Naive thymus-derived CD4-positive, alpha-beta T cell (primary cell): ENCODE measurements around the gene DDX42. TPM values are rescaled to one million over a fixed set of nuclear protein-coding genes. Genes with fewer than 3 reads are reported as not detected.
A peak's percentile ranks its signal among the peaks of the same experiment; 100 is the strongest.

Experiments used
- ATAC-seq: fragments of 150-1000 bp; cut with Tn5 transposase; 2 replicates; pipeline ENCODE4 v1.10.0; 2021; ENCODE audit warnings: mild to moderate bottlenecking, moderate library complexity
- CTCF ChIA-PET: fragments of 350-600 bp; sonication (Branson Sonifier 250); formaldehyde crosslinking; loops from one replicate; lab custom pipeline; 2021; ENCODE audit warnings: antibody characterized with exemption; lab: Charles Lee
- POLR2A ChIA-PET: fragments of 350-600 bp; sonication (Branson Sonifier 250); formaldehyde crosslinking; loops from one replicate; lab custom pipeline; 2021; ENCODE audit warnings: antibody characterized with exemption, inconsistent platforms; lab: Charles Lee
- DNase-seq, 9 donors: peaks; one replicate each; pipeline versions ENCODE4 v3.0.0 to v3.0.0-alpha.2; 2020 to 2022; ENCODE audit warnings: mixed read lengths in 1 of 9
- H3K27ac ChIP-seq: one replicate; pipeline ENCODE4 v1.7.0; 2013; ENCODE audit warnings: mild to moderate bottlenecking, low read depth, low read length, moderate library complexity
- H3K27me3 ChIP-seq, 2 donors: one replicate each; pipeline ENCODE4 v1.7.0; 2013; ENCODE audit warnings: low read length in 2 of 2, mild to moderate bottlenecking in 2 of 2, moderate library complexity in 2 of 2; ENCODE audit not compliant: control insufficient read depth in 2 of 2, insufficient read depth in 2 of 2
- H3K36me3 ChIP-seq, 3 experiments: 1 replicate in 2 of 3; 2 replicates in 1 of 3; pipeline ENCODE4 v1.7.0; 2013; ENCODE audit warnings: low read length in 3 of 3, mild to moderate bottlenecking in 3 of 3, moderate library complexity in 1 of 3; ENCODE audit not compliant: insufficient read depth in 3 of 3, control insufficient read depth in 2 of 3
- H3K4me1 ChIP-seq, 2 donors: one replicate each; pipeline ENCODE4 v1.7.0; 2013; ENCODE audit warnings: low read length in 2 of 2, mild to moderate bottlenecking in 2 of 2, moderate library complexity in 1 of 2; ENCODE audit not compliant: control insufficient read depth in 2 of 2, insufficient read depth in 2 of 2
- H3K4me3 ChIP-seq: 2 replicates; pipeline ENCODE4 v1.7.0; 2013; ENCODE audit warnings: mild to moderate bottlenecking, low read length
- H3K9me3 ChIP-seq, 3 experiments: 1 replicate in 2 of 3; 2 replicates in 1 of 3; pipeline ENCODE4 v1.7.0; 2013; ENCODE audit warnings: low read length in 3 of 3; ENCODE audit not compliant: control insufficient read depth in 2 of 3
- H3K27ac Mint-ChIP-seq, 9 donors: one replicate each; pipeline ENCODE4 v1.8.0; 2020 to 2022; ENCODE audit warnings: mixed read lengths in 9 of 9, mild to moderate bottlenecking in 8 of 9, moderate library complexity in 5 of 9, inconsistent platforms in 2 of 9
- H3K27me3 Mint-ChIP-seq, 5 donors: one replicate each; pipeline ENCODE4 v1.8.0; 2021 to 2022; ENCODE audit warnings: mixed read lengths in 5 of 5, mild to moderate bottlenecking in 1 of 5
- H3K36me3 Mint-ChIP-seq, 5 donors: one replicate each; pipeline ENCODE4 v1.8.0; 2020 to 2022; ENCODE audit warnings: mixed read lengths in 5 of 5, mild to moderate bottlenecking in 3 of 5, inconsistent platforms in 1 of 5
- H3K4me1 Mint-ChIP-seq, 7 donors: one replicate each; pipeline ENCODE4 v1.8.0; 2020 to 2022; ENCODE audit warnings: mixed read lengths in 7 of 7, mild to moderate bottlenecking in 3 of 7, inconsistent platforms in 1 of 7
- H3K4me3 Mint-ChIP-seq, 10 donors: one replicate each; pipeline ENCODE4 v1.8.0; 2020 to 2022; ENCODE audit warnings: mild to moderate bottlenecking in 10 of 10, mixed read lengths in 10 of 10, moderate library complexity in 6 of 10, inconsistent platforms in 2 of 10
- H3K9me3 Mint-ChIP-seq, 11 donors: one replicate each; pipeline ENCODE4 v1.8.0; 2020 to 2022; ENCODE audit warnings: mixed read lengths in 11 of 11, mild to moderate bottlenecking in 4 of 11, inconsistent platforms in 1 of 11, moderate library complexity in 1 of 11
- intact Hi-C, 2 donors: fragments of 100-400 bp; cut with micrococcal nuclease; formaldehyde crosslinking; loops; one replicate each; pipeline ENCODE4 v1.15.1; 2023
- polyA plus RNA-seq, 2 donors: library from polyadenylated mRNA; unstranded; fragments of 300-500 nt; fragmentation: Illumina TruSeq; gene quantifications; one replicate each; pipeline ENCODE4 v1.2.3, GENCODE V29; 2021
- total RNA-seq, 6 experiments: library from RNA in 5 of 6; stranded (reverse) in 5 of 6; gene quantifications; 1 replicate in 5 of 6; 2 replicates in 1 of 6; pipeline ENCODE4 v1.2.3 and lab custom pipeline; 2021 to 2026

Gene DDX42
- total and polyA plus RNA-seq, 7 experiments from 2014 or later: 11.8 to 192 (median 117) TPM

GRCh38 chr17:63783522-63783921, 9.6 kb downstream of the DDX42 start:
- no peak for ATAC-seq
- DNase-seq: no peak
- POLR2A ChIA-PET: interaction anchor here (2.2 kb wide), 1 partner anchor 10 kb away, joined by 13 read pairs; the partner anchor contains the start of genes CCDC47 and DDX42
- H3K4me1 Mint-ChIP-seq: peaks cover 37 to 69% (median 56%) of the 10 kb centered on the region in 7 donors
- Histone ChIP-seq H3K9me3 (no peaks in the 10 kb centered on the region), H3K27me3 (no peaks in the 10 kb centered on the region), H3K4me1 (peaks cover 4 to 5% of the 10 kb centered on the region in 2 donors), H3K27ac (no peak overlapping the region), H3K36me3 (peaks cover 0 to 53% (median under 1%) of the 10 kb centered on the region in 3 experiments), H3K4me3 (no peak overlapping the region)
- peak overlapping the region in 5 of 9 donors; percentile 8 to 72 (median 65) for H3K27ac Mint-ChIP-seq
- no peaks in the 10 kb centered on the region for H3K9me3 Mint-ChIP-seq
- no peaks in the 10 kb centered on the region for H3K27me3 Mint-ChIP-seq
- intact Hi-C loops: no loop called here
- CTCF ChIA-PET: no interaction called here
- H3K36me3 Mint-ChIP-seq: peaks cover 0 to 28% (median 17%) of the 10 kb centered on the region in 5 donors
- H3K4me3 Mint-ChIP-seq: peak overlapping the region in 1 of 10 donors; percentile 21

- H3K9me3 ChIP-seq: no peaks in the 10 kb centered on the region
- Mint-ChIP-seq H3K4me1 (peaks cover 25 to 50% (median 40%) of the 10 kb centered on the region in 7 donors), H3K27ac (peak overlapping the region in 4 of 9 donors; percentile 3 to 53 (median 38)), H3K9me3 (no peaks in the 10 kb centered on the region), H3K27me3 (no peaks in the 10 kb centered on the region), H3K36me3 (peaks cover 0 to 25% (median 13%) of the 10 kb centered on the region in 5 donors), H3K4me3 (no peak overlapping the region)
- no peak overlapping the region for H3K4me3 ChIP-seq
- H3K27ac ChIP-seq: no peak overlapping the region
- H3K4me1 ChIP-seq: peaks cover 0 to 3% of the 10 kb centered on the region in 2 donors
- no peaks in the 10 kb centered on the region for H3K27me3 ChIP-seq
- intact Hi-C loops: no loop called here
- DNase-seq (no peak), ATAC-seq (no peak)
- ChIA-PET CTCF (no interaction called here), POLR2A (interaction anchor here (0.7 to 0.9 kb wide), 2 partner anchors 10 to 49 kb away, joined by 3 read pairs; no protein-coding TSS in a partner anchor)
- peaks cover 6 to 63% (median 10%) of the 10 kb centered on the region in 3 experiments for H3K36me3 ChIP-seq
Measured at GRCh38 chr17:63785556-63785955, 11.6 kb downstream of the DDX42 start.

- Mint-ChIP-seq H3K27ac (peak overlapping the region in 4 of 9 donors; percentile 3 to 36 (median 31)), H3K27me3 (no peaks in the 10 kb centered on the region), H3K4me3 (no peak overlapping the region), H3K4me1 (peaks cover 20 to 45% (median 34%) of the 10 kb centered on the region in 7 donors), H3K36me3 (peaks cover 0 to 25% (median 13%) of the 10 kb centered on the region in 5 donors), H3K9me3 (no peaks in the 10 kb centered on the region)
- CTCF ChIA-PET: interaction anchor here (0.7 kb wide), 1 partner anchor 51 kb away, joined by 3 read pairs; no protein-coding TSS in a partner anchor
- Histone ChIP-seq H3K27me3 (no peaks in the 10 kb centered on the region), H3K27ac (no peak overlapping the region), H3K4me1 (no peaks in the 10 kb centered on the region), H3K36me3 (peaks cover 6 to 67% (median 10%) of the 10 kb centered on the region in 3 experiments), H3K9me3 (no peaks in the 10 kb centered on the region), H3K4me3 (no peak overlapping the region)
- POLR2A ChIA-PET: interaction anchor here (0.7 to 0.9 kb wide), 4 partner anchors 10 to 86 kb away, joined by 3 to 4 read pairs (median 3); partner anchors contain the start of genes DDX42 and LIMD2
- DNase-seq (no peak), ATAC-seq (no peak)
- intact Hi-C loops: no loop called here
Measured at GRCh38 chr17:63786117-63786516, 12.1 kb downstream of the DDX42 start.

GRCh38 chr17:63786971-63787711, 13.2 kb downstream of the DDX42 start:
- Mint-ChIP-seq H3K4me1 (peaks cover 16 to 38% (median 29%) of the 10 kb centered on the region in 7 donors), H3K27ac (peak overlapping the region in 1 of 9 donors; percentile 13), H3K27me3 (no peaks in the 10 kb centered on the region), H3K36me3 (peaks cover 0 to 26% (median 11%) of the 10 kb centered on the region in 5 donors), H3K9me3 (no peaks in the 10 kb centered on the region), H3K4me3 (no peak overlapping the region)
- Histone ChIP-seq H3K4me3 (no peak overlapping the region), H3K4me1 (no peaks in the 10 kb centered on the region), H3K27me3 (no peaks in the 10 kb centered on the region), H3K9me3 (no peaks in the 10 kb centered on the region), H3K27ac (no peak overlapping the region), H3K36me3 (peaks cover 6 to 77% (median 10%) of the 10 kb centered on the region in 3 experiments)
- POLR2A ChIA-PET: interaction anchor here (0.6 to 0.9 kb wide), 3 partner anchors 13 to 87 kb away, joined by 3 to 4 read pairs (median 3); partner anchors contain the start of genes DDX42 and LIMD2
- intact Hi-C loops: no loop called here
- CTCF ChIA-PET: no interaction called here
- DNase-seq: no peak
- ATAC-seq: no peak

GRCh38 chr17:63790057-63790456, 16.1 kb downstream of the DDX42 start:
- H3K36me3 ChIP-seq: peaks cover 6 to 88% (median 21%) of the 10 kb centered on the region in 3 experiments
- POLR2A ChIA-PET: interaction anchor here (1.4 to 1.7 kb wide), 3 partner anchors 15 to 16 kb away, joined by 4 to 6 read pairs (median 5); partner anchors contain the start of genes CCDC47 and DDX42

GRCh38 chr17:63792055-63792729, 18.2 kb downstream of the DDX42 start:
- Mint-ChIP-seq H3K36me3 (peaks cover 4 to 38% (median 21%) of the 10 kb centered on the region in 5 donors), H3K4me1 (peaks cover 0 to 19% (median 9%) of the 10 kb centered on the region in 7 donors), H3K27ac (peak overlapping the region in 2 of 9 donors; percentile 11 to 74), H3K9me3 (no peaks in the 10 kb centered on the region), H3K4me3 (no peak overlapping the region), H3K27me3 (no peaks in the 10 kb centered on the region)
- peaks cover 18 to 93% (median 25%) of the 10 kb centered on the region in 3 experiments for H3K36me3 ChIP-seq
- H3K27ac ChIP-seq: no peak overlapping the region
- H3K4me1 ChIP-seq: no peaks in the 10 kb centered on the region
- ChIA-PET CTCF (interaction anchor here (0.6 kb wide), 2 partner anchors 69 to 156 kb away, joined by 3 read pairs; no protein-coding TSS in a partner anchor), POLR2A (interaction anchor here (0.6 to 1.7 kb wide), 4 partner anchors 16 to 711 kb away, joined by 3 to 6 read pairs (median 4); partner anchors contain the start of genes CCDC47 and DDX42)
- no peak for DNase-seq
- H3K9me3 ChIP-seq: no peaks in the 10 kb centered on the region
- no peaks in the 10 kb centered on the region for H3K27me3 ChIP-seq
- H3K4me3 ChIP-seq: no peak overlapping the region
- no peak for ATAC-seq
- intact Hi-C loops: loop anchor here in 1 of 2 donors (2.0 kb wide), 1 partner anchor 17 kb away; the partner anchor contains the start of gene DDX42

More at GRCh38 chr17:63790057-63790456, 16.1 kb downstream of the DDX42 start:
- Histone ChIP-seq H3K9me3 (no peaks in the 10 kb centered on the region), H3K4me1 (no peaks in the 10 kb centered on the region), H3K4me3 (no peak overlapping the region), H3K27me3 (no peaks in the 10 kb centered on the region), H3K27ac (no peak overlapping the region)
- CTCF ChIA-PET: no interaction called here
- Mint-ChIP-seq H3K27me3 (no peaks in the 10 kb centered on the region), H3K4me3 (no peak overlapping the region), H3K4me1 (peaks cover 0 to 28% (median 11%) of the 10 kb centered on the region in 7 donors), H3K9me3 (no peaks in the 10 kb centered on the region), H3K27ac (no peak overlapping the region), H3K36me3 (peaks cover 4 to 36% (median 18%) of the 10 kb centered on the region in 5 donors)
- intact Hi-C loops: no loop called here
- DNase-seq (no peak), ATAC-seq (no peak)
